Right cardiac atrium (tissue), 5 donors: ENCODE results near the gene SCYGR8. TPM values are rescaled to one million over a fixed set of nuclear protein-coding genes. Genes with fewer than 3 reads are reported as not detected.
"Not testable (repeated sequence)": the region's sequence is repeated elsewhere in the genome, so short reads cannot be mapped to it uniquely, and the experiment has no call there.

ENCODE experiments used
- ATAC-seq, 2 donors: fragments of 200-7000 bp; cut with Tn5 transposase; one replicate each; pipeline versions ENCODE4 v1.8.0 to v1.9.1; 2020; ENCODE audit warnings: moderate library complexity in 2 of 2, mild to moderate bottlenecking in 1 of 2
- DNase-seq, 3 donors: peaks; one replicate each; pipeline ENCODE4 v3.0.0-alpha.2; 2020
- H3K27ac ChIP-seq: one replicate; pipeline ENCODE4 v1.5.1; 2013; ENCODE audit warnings: mild to moderate bottlenecking, low read length, control low read depth, moderate library complexity
- H3K27me3 ChIP-seq: one replicate; pipeline ENCODE4 v1.6.1; 2013; ENCODE audit not compliant: control insufficient read depth, insufficient read depth
- H3K4me1 ChIP-seq: one replicate; pipeline ENCODE4 v1.6.1; 2013; ENCODE audit warnings: low read length; ENCODE audit not compliant: control insufficient read depth, insufficient read depth
- H3K4me3 ChIP-seq: one replicate; pipeline ENCODE4 v1.5.1; 2013; ENCODE audit warnings: low read length, control low read depth
- H3K9me3 ChIP-seq: one replicate; pipeline ENCODE4 v1.6.1; 2013; ENCODE audit warnings: low read length; ENCODE audit not compliant: control insufficient read depth
- WGBS: extraction: QIAGEN DNeasy Blood & Tissue Kit; methylation state at CpG from one replicate; pipeline ENCODE4 v1.1.7; 2013; 5-methylcytosine and 5-hydroxymethylcytosine counted together
- intact Hi-C, 4 donors: fragments of 100-400 bp; cut with DNase I; formaldehyde crosslinking; loops; one replicate each; pipeline versions ENCODE4 v1.11.0 to v1.14.0; 2022 to 2023
- polyA plus RNA-seq: library from polyadenylated mRNA; stranded (reverse); fragments of 200-250 nt; gene quantifications from one replicate; pipeline ENCODE4 v1.2.3, GENCODE V29; 2013
- total RNA-seq, 4 donors: library from RNA; stranded (reverse); fragmentation: NEBNext Ultra II Directional; extraction: Animal tissue kit (Norgen Biotek cat#: 25700); gene quantifications; one replicate each; pipeline ENCODE4 v1.2.1, GENCODE V29; 2021
- donor health status: healthy with polysubstance abuse.
- donor health status: DM: no; HTN: yes; CAD: no.
- donor health status: DM: no; HTN: no; CAD: no.
- donor health status: DM: no; HTN: yes; CAD: no; lungs with severe emphysema.
- donor health status: DM: yes; HTN: yes; CAD: no.

SCYGR8 gene
- total and polyA plus RNA-seq, 5 donors = not detected

GRCh38 chr2:227719641-227720040 is 26.1 kb upstream of the SCYGR8 start:
- DNase-seq (no peak), ATAC-seq (no peak)
- H3K4me3 ChIP-seq = no peak overlapping the region
- no peaks in the 10 kb centered on the region for H3K9me3 ChIP-seq
- no peak overlapping the region for H3K27ac ChIP-seq
- H3K27me3 ChIP-seq = no peaks in the 10 kb centered on the region
- no peaks in the 10 kb centered on the region for H3K4me1 ChIP-seq
- 95% methylated on average over 4 of the region's 4 CpGs for WGBS
- intact Hi-C loops = no loop called here

GRCh38 chr2:227720680-227721079 is 25.0 kb upstream of the SCYGR8 start:
- H3K27ac ChIP-seq = no peak overlapping the region
- H3K9me3 ChIP-seq = no peaks in the 10 kb centered on the region
- no peaks in the 10 kb centered on the region for H3K4me1 ChIP-seq
- no peak for DNase-seq
- ATAC-seq = no peak
- no peaks in the 10 kb centered on the region for H3K27me3 ChIP-seq
- H3K4me3 ChIP-seq = no peak overlapping the region
- intact Hi-C loops = no loop called here
- WGBS = 91% methylated on average over 4 of the region's 4 CpGs

GRCh38 chr2:227722821-227723220 is 22.9 kb upstream of the SCYGR8 start:
- intact Hi-C loops, DNase-seq, ATAC-seq, H3K9me3 ChIP-seq, H3K4me3 ChIP-seq, H3K27ac ChIP-seq, H3K27me3 ChIP-seq, H3K4me1 ChIP-seq: not testable (repeated sequence)
- 72% methylated on average over 7 of the region's 7 CpGs for WGBS

GRCh38 chr2:227724394-227725039 is 21.2 kb upstream of the SCYGR8 start, which contains the start of gene SCYGR6:
SCYGR6 (minus strand) TSS chr2:227724757; CDS start chr2:227724757, 0 bp downstream.
- intact Hi-C loops = no loop called here
- Histone ChIP-seq H3K27ac (no peak within 1 kb of the TSS), H3K27me3 (no peaks in the 10 kb centered on the region), H3K9me3 (no peaks in the 10 kb centered on the region), H3K4me1 (no peaks in the 10 kb centered on the region), H3K4me3 (no peak within 1 kb of the TSS)
- DNase-seq (no peak), ATAC-seq (no peak)
- WGBS = 85% methylated on average over 15 of the region's 15 CpGs

DNA sequence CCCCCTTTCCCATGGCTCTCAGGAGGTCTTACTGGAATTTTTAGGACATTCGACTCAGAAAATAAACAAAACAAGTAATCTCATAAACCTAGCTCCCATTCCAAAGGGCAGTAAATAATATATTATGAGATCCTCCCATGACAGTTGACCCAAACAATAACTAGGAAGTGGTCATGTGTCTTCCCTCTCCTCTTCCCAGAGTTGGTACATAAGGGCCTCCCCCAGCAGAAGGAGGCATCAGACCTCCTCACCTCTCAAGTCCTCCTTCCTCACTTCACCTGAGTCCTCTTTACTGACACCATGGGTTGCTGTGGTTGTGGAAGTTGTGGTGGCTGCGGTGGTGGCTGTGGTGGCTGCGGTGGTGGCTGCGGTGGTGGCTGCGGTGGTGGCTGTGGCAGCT is 17.7 kb upstream of the SCYGR8 start, which contains the start of gene SCYGR7:
TSS of gene SCYGR7 (plus strand) at position 301 of the 400 bp plus-strand sequence. CDS start at position 301, 0 bp downstream.
- ATAC-seq = no peak
- Histone ChIP-seq H3K4me3 (no peak within 1 kb of the TSS), H3K4me1 (no peaks in the 10 kb centered on the region), H3K27ac (no peak within 1 kb of the TSS), H3K27me3 (no peaks in the 10 kb centered on the region), H3K9me3 (no peaks in the 10 kb centered on the region)
- DNase-seq = no peak
- WGBS = 96% methylated on average over 5 of the region's 5 CpGs
- intact Hi-C loops = no loop called here

- ATAC-seq = no peak
- Histone ChIP-seq H3K4me3 (no peak overlapping the region), H3K27ac (no peak overlapping the region), H3K9me3 (no peaks in the 10 kb centered on the region), H3K27me3 (no peaks in the 10 kb centered on the region), H3K4me1 (no peaks in the 10 kb centered on the region)
- no peak for DNase-seq
- 71% methylated on average over 14 of the region's 14 CpGs for WGBS
- intact Hi-C loops = no loop called here
Measured at GRCh38 chr2:227739351-227739750, 6.3 kb upstream of the SCYGR8 start.

DNA sequence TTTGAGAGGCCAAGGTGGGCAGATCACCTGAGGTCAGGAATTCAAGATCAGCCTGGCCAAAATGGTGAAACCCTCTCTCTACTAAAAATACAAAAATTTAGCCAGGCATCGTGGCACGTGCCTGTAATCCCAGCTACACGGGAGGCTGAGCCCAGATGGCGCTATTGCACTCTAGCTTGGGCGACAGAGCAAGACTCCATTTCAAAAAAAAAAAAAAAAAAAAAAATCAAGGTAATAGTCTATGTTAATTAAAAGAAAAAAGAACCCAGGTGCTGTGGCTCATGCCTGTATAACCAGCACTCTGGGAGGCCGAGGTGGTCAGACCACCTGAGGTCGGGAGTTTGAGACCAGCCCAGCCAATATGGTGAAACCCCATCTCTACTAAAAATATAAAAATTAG is 5.0 kb upstream of the SCYGR8 start:
- H3K27ac ChIP-seq, ATAC-seq, H3K4me3 ChIP-seq, H3K27me3 ChIP-seq, DNase-seq, intact Hi-C loops, H3K9me3 ChIP-seq, H3K4me1 ChIP-seq: not testable (repeated sequence)
- 71% methylated on average over 7 of the region's 7 CpGs for WGBS

DNA sequence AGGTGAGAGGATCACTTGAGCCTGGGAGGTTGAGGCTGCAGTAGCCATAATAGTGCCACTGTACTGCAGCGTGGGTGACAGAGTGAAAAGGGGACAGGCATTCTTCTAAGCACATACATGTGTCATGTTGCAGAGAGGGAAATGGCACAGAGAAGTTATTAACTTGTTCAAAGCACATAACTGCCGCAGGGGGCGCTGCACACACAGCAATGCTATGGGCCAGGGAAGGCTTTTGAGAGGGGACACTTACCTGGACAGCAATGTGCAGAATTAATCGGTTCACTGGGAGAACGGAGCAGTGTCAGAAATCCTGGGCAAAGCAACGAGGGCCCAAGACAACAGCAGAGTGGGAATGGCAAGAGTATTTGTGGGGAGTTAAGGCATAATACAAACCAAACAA is 2.4 kb downstream of the SCYGR8 start:
- no peaks in the 10 kb centered on the region for H3K9me3 ChIP-seq
- H3K4me1 ChIP-seq = no peaks in the 10 kb centered on the region
- ATAC-seq (no peak), DNase-seq (no peak)
- H3K27me3 ChIP-seq = no peaks in the 10 kb centered on the region
- H3K4me3 ChIP-seq = no peak overlapping the region
- intact Hi-C loops = no loop called here
- 56% methylated on average over 6 of the region's 6 CpGs for WGBS
- H3K27ac ChIP-seq = no peak overlapping the region

DNA sequence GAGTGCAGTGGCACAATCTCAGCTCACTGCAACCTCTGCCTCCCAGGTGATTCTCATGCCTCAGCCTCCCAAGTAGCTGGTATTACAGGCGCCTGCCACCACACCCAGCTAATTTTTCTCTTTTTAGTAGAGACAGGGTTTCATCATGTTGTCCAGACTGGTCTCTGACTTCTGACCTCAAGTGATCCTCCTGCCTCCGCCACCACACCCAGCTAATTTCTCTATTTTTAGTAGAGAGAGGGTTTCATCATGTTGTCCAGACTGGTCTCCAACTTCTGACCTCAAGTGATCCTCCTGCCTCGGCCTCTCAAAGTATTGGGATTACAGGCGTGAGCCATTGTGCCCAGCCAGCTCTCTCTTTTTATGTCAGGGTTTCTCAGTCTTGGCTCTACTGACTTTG is 10.6 kb downstream of the SCYGR8 start:
- H3K9me3 ChIP-seq, DNase-seq, H3K27me3 ChIP-seq, H3K4me1 ChIP-seq, ATAC-seq, H3K27ac ChIP-seq, H3K4me3 ChIP-seq: not testable (repeated sequence)
- intact Hi-C loops = loop anchor here in 1 of 4 donors (10.0 kb wide), 1 partner anchor 351 kb away; no protein-coding TSS in a partner anchor
- 67% methylated on average over 4 of the region's 4 CpGs for WGBS

DNA sequence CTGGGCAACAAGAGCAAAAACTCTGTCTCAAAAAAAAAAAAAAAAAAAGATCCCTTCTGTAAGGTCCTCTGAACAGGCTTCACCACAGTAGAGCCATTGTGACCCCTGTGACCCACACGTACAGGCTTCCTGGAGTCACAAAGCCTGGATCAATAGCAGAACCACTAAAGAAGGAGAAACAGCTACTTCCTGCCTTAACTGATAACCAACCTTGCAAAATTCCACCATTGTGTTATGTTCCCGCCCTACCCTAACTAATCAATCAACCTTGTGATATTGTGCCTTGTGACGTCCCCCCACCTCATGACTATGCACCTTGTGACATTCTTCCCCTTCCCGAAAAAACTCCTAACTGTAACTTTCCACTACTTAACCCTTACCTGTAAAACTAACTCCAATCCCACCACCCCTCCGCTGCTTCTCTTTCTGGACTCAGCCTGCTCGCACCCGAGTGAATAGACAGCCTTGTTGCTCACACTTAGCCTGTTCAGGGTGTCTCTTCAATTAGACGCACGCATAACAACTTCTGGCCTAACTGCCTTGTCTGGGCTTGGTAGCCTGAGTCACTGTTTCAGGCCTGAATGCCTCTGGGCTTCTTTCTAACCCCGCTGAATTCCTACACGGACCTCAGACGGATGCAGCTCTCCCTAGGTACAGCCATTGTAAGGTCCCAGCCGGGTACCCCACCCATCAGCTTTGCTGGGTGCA is 13.9 kb downstream of the SCYGR8 start:
- Histone ChIP-seq H3K27ac (no peak overlapping the region), H3K27me3 (no peaks in the 10 kb centered on the region), H3K4me1 (no peaks in the 10 kb centered on the region), H3K4me3 (no peak overlapping the region), H3K9me3 (no peaks in the 10 kb centered on the region)
- intact Hi-C loops = loop anchor here in 2 of 4 donors (10.0 kb wide), 2 partner anchors 285 to 355 kb away; partner anchors contain the start of gene AGFG1 (in 1 of the 2)
- WGBS = 68% methylated on average over 13 of the region's 13 CpGs
- DNase-seq = no peak
- ATAC-seq = no peak

- no peaks in the 10 kb centered on the region for H3K9me3 ChIP-seq
- 76% methylated on average over 6 of the region's 6 CpGs for WGBS
- no peaks in the 10 kb centered on the region for H3K4me1 ChIP-seq
- no peak overlapping the region for H3K4me3 ChIP-seq
- intact Hi-C loops = loop anchor here in 1 of 4 donors (10.0 kb wide), 1 partner anchor 287 kb away; the partner anchor contains the start of gene AGFG1
- no peak overlapping the region for H3K27ac ChIP-seq
- H3K27me3 ChIP-seq = no peaks in the 10 kb centered on the region
- no peak for DNase-seq
- ATAC-seq = no peak
Measured at GRCh38 chr2:227761740-227762476, 16.2 kb downstream of the SCYGR8 start.
